ENCODE data around the gene SET. TPM values are rescaled to one million over a fixed set of nuclear protein-coding genes. Genes with fewer than 3 reads are reported as not detected.

The SET gene
- total RNA-seq, 1 experiment from 2014 or later, result 745 TPM

- H3K27me3 ChIP-seq (replicated peaks; ENCODE audit: control insufficient read depth, insufficient read depth, low read length), result no peaks in the 10 kb centered on the region
- ChIA-PET CTCF (interaction anchor here (1.5 to 1.6 kb wide), 3 partner anchors 8 to 86 kb away, joined by 4 to 8 read pairs (median 6); partner anchors contain the start of genes ENDOG, ZDHHC12 and ZER1), POLR2A (no interaction called here)
- no TSS peak for BruUV-seq (replicated peaks)
- no peak overlapping the region for H3K27ac Mint-ChIP-seq (ENCODE audit: unreplicated experiment)
- no peaks in the 10 kb centered on the region; the same call in 1 of the 2 replicates for H3K36me3 ChIP-seq (ENCODE audit: control insufficient read depth, insufficient read depth, low read length)
- H3K9me3 ChIP-seq, result no peaks in the 10 kb centered on the region
- no peak overlapping the region for H3K4me3 Mint-ChIP-seq (ENCODE audit: unreplicated experiment)
- no peaks in the 10 kb centered on the region for H3K4me1 Mint-ChIP-seq (ENCODE audit: low read depth, unreplicated experiment)
- no peaks in the 10 kb centered on the region for H3K27me3 Mint-ChIP-seq (ENCODE audit: insufficient read depth, unreplicated experiment)
- H3K9me3 Mint-ChIP-seq (ENCODE audit: unreplicated experiment), result no peaks in the 10 kb centered on the region
- TF ChIP-seq, protein P1, sequence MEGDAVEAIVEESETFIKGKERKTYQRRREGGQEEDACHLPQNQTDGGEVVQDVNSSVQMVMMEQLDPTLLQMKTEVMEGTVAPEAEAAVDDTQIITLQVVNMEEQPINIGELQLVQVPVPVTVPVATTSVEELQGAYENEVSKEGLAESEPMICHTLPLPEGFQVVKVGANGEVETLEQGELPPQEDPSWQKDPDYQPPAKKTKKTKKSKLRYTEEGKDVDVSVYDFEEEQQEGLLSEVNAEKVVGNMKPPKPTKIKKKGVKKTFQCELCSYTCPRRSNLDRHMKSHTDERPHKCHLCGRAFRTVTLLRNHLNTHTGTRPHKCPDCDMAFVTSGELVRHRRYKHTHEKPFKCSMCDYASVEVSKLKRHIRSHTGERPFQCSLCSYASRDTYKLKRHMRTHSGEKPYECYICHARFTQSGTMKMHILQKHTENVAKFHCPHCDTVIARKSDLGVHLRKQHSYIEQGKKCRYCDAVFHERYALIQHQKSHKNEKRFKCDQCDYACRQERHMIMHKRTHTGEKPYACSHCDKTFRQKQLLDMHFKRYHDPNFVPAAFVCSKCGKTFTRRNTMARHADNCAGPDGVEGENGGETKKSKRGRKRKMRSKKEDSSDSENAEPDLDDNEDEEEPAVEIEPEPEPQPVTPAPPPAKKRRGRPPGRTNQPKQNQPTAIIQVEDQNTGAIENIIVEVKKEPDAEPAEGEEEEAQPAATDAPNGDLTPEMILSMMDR (IDR thresholded peaks at IDR 0.05; ENCODE audit: insufficient read depth in 1 of 2, low read depth in 1 of 2, low read length in 1 of 2, severe bottlenecking in 1 of 2, unreplicated experiment in 1 of 2), result no peak
- H3K4me3 ChIP-seq (ENCODE audit: low read depth, low read length), result no peak overlapping the region
- peaks cover 12% of the 10 kb centered on the region for H3K36me3 Mint-ChIP-seq (ENCODE audit: insufficient read depth, unreplicated experiment)
- H3K4me1 ChIP-seq, result no peaks in the 10 kb centered on the region
- intact Hi-C loops (cut with micrococcal nuclease; ENCODE audit: unreplicated experiment), result loop anchor here (2.0 kb wide), 1 partner anchor 86 kb away; the partner anchor contains the start of gene ENDOG
- no peak for DNase-seq
These were observed 43.6 kb downstream of the SET start for GRCh38 chr9:128732576-128732975.

GRCh38 chr9:128733256-128733655, 44.2 kb downstream of the SET start:
- H3K27me3 Mint-ChIP-seq (ENCODE audit: insufficient read depth, unreplicated experiment), result no peaks in the 10 kb centered on the region
- no peaks in the 10 kb centered on the region for H3K27me3 ChIP-seq (replicated peaks; ENCODE audit: control insufficient read depth, insufficient read depth, low read length)
- POLR2A ChIA-PET, result no interaction called here
- no peak overlapping the region for H3K27ac Mint-ChIP-seq (ENCODE audit: unreplicated experiment)
- CTCF ChIA-PET, result interaction anchor here (1.5 to 1.6 kb wide), 3 partner anchors 9 to 85 kb away, joined by 4 to 8 read pairs (median 6); partner anchors contain the start of genes ENDOG, ZDHHC12 and ZER1
- no peaks in the 10 kb centered on the region; the same call in 1 of the 2 replicates for H3K36me3 ChIP-seq (ENCODE audit: control insufficient read depth, insufficient read depth, low read length)
- no peaks in the 10 kb centered on the region for H3K4me1 Mint-ChIP-seq (ENCODE audit: low read depth, unreplicated experiment)
- no peak overlapping the region for H3K4me3 Mint-ChIP-seq (ENCODE audit: unreplicated experiment)
- no peaks in the 10 kb centered on the region for H3K9me3 ChIP-seq
- H3K36me3 Mint-ChIP-seq (ENCODE audit: insufficient read depth, unreplicated experiment), result peaks cover 12% of the 10 kb centered on the region
- no TSS peak for BruUV-seq (replicated peaks)
- TF ChIP-seq, protein P1 (IDR thresholded peaks at IDR 0.05; ENCODE audit: insufficient read depth in 1 of 2, low read depth in 1 of 2, low read length in 1 of 2, severe bottlenecking in 1 of 2, unreplicated experiment in 1 of 2), result peak; percentile 50 to 66
- intact Hi-C loops (cut with micrococcal nuclease; ENCODE audit: unreplicated experiment), result loop anchor here (1.0 to 2.0 kb wide), 2 partner anchors 86 to 195 kb away; partner anchors contain the start of gene ENDOG
- no peak overlapping the region for H3K4me3 ChIP-seq (ENCODE audit: low read depth, low read length)
- no peaks in the 10 kb centered on the region for H3K4me1 ChIP-seq
- DNase-seq, result peak; percentile 74 to 77
- H3K9me3 Mint-ChIP-seq (ENCODE audit: unreplicated experiment), result no peaks in the 10 kb centered on the region

GRCh38 chr9:128735373-128735772, 46.4 kb downstream of the SET start:
- H3K9me3 Mint-ChIP-seq (ENCODE audit: unreplicated experiment), result no peaks in the 10 kb centered on the region
- no peaks in the 10 kb centered on the region for H3K27me3 ChIP-seq (replicated peaks; ENCODE audit: control insufficient read depth, insufficient read depth, low read length)
- H3K9me3 ChIP-seq, result no peaks in the 10 kb centered on the region
- no peaks in the 10 kb centered on the region for H3K4me1 Mint-ChIP-seq (ENCODE audit: low read depth, unreplicated experiment)
- CTCF ChIA-PET, result interaction anchor here (1.1 kb wide), 2 partner anchors 11 to 29 kb away, joined by 3 to 6 read pairs; partner anchors contain the start of gene ZDHHC12
- POLR2A ChIA-PET, result no interaction called here
- no peaks in the 10 kb centered on the region; the same call in 1 of the 2 replicates for H3K36me3 ChIP-seq (ENCODE audit: control insufficient read depth, insufficient read depth, low read length)
- TF ChIP-seq, protein P1 (IDR thresholded peaks at IDR 0.05; ENCODE audit: insufficient read depth in 1 of 2, low read depth in 1 of 2, low read length in 1 of 2, severe bottlenecking in 1 of 2, unreplicated experiment in 1 of 2), result no peak
- no peak overlapping the region for H3K4me3 Mint-ChIP-seq (ENCODE audit: unreplicated experiment)
- no peak overlapping the region for H3K4me3 ChIP-seq (ENCODE audit: low read depth, low read length)
- intact Hi-C loops (cut with micrococcal nuclease; ENCODE audit: unreplicated experiment), result no loop called here
- peaks cover 21% of the 10 kb centered on the region for H3K36me3 Mint-ChIP-seq (ENCODE audit: insufficient read depth, unreplicated experiment)
- H3K27ac Mint-ChIP-seq (ENCODE audit: unreplicated experiment), result peak overlapping the region; percentile 29
- no peaks in the 10 kb centered on the region for H3K4me1 ChIP-seq
- BruUV-seq (replicated peaks), result no TSS peak
- no peaks in the 10 kb centered on the region for H3K27me3 Mint-ChIP-seq (ENCODE audit: insufficient read depth, unreplicated experiment)
- DNase-seq, result no peak

Data from Caco-2 (cell line).